ENCODE results near the gene FAAP20.
A peak's percentile ranks its signal among the peaks of the same experiment; 100 is the strongest.

The FAAP20 gene, protein sequence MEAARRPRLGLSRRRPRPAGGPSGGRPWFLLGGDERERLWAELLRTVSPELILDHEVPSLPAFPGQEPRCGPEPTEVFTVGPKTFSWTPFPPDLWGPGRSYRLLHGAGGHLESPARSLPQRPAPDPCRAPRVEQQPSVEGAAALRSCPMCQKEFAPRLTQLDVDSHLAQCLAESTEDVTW

GRCh38 chr1:2194319-2194897, at the start of gene FAAP20:
FAAP20 (minus strand) TSS chr1:2194772; CDS start chr1:2194749, 23 bp downstream.
- DNase-seq: no peak

DNA sequence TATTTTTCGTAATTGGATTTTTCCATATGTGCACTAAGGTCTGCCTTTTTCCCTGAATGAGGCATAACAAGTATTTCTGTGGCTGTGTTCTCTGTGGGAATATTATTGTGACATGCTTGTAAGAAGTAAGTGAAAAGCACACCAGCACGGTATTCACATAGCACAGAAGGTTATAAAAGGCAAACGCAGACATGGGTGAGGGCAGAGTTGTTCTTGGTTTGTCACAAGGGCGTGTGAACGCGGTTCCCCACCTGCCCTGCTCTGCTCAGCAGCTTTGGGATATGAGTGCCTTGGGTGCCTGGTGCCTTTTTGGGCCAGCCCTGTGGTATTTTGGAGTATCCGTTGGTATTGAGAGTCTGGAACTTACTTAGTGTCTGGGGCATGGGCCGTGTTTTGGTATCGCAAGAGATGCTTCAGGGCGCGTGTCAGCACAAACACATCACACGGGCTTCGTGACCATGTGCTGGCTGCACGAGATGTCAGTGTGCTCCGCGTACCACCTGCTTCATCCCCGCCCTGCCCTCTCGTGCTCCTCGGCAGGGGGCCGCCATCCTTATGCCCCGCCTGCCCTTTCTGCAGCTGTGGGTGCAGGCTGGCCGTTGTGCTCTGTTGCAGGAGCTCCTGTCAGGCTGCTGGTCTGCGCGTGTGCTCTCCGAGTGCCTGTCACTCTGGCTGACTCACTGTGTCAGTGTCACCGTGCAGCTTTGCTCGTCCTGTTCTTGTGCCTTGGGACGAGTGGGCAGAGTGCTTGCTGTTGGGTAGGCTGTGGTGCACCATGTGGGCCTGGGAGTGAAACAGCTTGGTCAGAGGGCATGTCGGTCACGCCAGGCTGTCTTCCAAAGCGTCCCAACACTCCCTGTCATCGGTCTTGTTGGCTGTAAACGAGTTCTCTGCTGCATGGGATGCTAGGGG, 48.5 kb upstream of the FAAP20 start:
- no peak for DNase-seq

DNA sequence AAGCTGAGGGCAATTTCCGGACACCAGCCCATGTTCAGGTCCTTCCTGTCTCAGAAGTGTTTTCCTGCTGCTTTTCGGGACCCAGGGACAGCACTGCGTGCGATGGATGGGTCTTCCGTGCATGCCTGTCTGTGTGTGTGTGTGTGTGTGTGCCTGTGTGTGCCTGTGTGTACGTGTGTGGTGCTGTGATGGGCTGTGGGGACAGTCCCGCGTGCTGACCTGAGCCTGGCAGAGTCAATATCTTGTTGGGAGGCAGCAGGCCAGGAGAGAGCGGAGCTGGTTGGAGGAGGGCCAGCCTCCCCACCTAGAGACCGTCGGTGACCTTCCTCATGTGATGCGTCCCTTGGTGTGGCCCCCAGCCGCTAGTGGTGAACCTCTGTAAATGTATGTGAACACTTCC, 47.2 kb upstream of the FAAP20 start:
- no peak for DNase-seq

DNA sequence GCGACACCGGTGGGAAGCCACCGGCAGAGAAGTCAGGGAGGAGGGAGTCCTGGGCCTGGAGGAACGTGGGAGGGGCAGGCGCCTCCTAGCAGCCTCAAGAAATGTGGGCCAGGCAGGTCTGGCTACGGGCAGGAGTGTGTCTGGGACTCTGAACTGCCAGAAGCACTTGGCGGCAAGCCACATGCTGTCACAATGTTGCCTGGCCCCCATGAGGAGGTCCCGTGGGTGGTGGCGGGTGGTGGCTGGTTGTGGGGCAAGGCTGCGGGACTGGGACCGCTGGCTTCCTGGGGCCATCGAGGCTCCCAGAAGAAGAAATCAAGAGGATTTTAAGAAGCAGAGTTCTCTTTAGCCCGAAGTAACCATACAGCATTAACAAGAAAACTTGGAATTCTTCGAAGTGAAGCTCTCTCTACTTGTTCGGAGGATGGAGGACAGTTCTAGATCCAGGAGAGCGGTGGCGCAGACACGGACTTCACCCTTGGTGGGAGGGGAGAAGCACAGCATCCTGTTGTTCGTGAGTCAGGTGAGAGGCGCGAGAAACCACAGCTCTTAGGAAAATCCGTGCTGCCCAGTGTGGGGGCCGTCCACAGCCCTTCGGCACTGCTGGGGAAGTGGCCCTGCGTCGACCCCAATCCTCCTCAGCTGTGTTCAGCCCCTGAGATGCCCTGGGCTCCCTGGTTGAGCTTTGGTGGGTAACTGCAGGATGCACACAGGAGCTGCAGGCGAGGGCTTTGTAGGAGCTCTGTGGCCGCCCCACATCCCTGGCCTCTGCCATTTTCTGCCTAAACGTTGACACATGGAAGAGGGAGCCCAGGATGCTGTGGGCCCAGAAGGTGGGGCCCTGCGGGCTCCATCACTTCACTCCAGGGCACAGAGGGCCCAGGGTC, 45.9 kb upstream of the FAAP20 start:
- DNase-seq: no peak

- no peak for DNase-seq
Observed at GRCh38 chr1:2239384-2239985, 44.9 kb upstream of the FAAP20 start.

DNA sequence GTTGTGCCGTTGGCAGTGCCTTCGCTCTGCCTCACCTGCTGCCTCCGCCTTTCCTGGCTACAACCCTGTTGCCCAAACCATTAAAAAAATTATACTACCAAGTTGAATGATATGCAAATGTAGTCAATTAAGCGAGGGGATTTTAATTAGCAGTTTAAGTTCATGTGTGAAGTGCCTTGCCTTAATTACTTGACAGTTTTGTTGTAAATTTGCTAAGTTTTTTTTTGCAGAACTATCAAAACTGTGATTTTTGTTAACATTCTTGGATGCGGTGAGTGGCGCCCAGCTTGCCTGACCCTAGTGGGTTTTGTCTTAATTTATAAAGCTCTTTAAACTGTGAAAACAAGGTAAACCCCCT, 44.4 kb upstream of the FAAP20 start:
- no peak for DNase-seq

GRCh38 chr1:2238361-2239012, 43.9 kb upstream of the FAAP20 start:
- DNase-seq: no peak

- DNase-seq: no peak
Observed at GRCh38 chr1:2237773-2238172, 43.2 kb upstream of the FAAP20 start.

GRCh38 chr1:2236695-2237677, 42.4 kb upstream of the FAAP20 start:
- DNase-seq: no peak

DNA sequence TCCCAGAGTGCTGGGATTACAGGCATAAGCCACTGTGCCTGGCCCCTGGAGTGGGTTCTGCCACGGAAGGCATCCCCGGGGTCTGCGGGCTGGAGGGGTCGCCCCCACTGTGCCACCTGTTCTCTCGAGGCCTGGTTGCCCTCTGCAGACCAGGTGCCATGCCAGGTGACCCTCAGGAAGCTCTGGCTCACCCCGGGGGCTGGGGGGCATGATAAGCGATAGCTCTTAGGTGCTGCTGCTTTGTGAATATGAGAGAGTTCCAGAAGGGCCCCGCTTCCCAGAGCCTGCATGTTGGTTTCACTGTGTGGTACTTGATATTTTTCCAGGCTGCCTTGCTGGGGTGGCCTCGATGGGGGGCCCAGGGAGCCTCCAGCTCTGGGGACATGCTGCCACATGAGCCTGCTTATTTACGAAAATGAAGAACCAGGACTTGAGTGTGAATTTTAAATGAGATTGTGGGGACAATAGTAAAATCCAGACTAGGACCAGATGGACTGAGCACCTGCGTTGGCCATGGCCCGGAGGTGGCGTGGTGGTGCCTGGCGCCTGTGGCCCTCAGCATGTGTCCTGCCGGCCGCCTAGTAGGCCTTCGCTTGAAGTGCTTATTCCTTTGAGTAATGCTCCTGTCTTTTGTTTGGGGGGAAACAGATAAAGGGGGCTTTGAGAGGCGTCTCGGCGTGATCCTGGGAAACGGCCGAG, 40.9 kb upstream of the FAAP20 start:
- no peak for DNase-seq

DNA sequence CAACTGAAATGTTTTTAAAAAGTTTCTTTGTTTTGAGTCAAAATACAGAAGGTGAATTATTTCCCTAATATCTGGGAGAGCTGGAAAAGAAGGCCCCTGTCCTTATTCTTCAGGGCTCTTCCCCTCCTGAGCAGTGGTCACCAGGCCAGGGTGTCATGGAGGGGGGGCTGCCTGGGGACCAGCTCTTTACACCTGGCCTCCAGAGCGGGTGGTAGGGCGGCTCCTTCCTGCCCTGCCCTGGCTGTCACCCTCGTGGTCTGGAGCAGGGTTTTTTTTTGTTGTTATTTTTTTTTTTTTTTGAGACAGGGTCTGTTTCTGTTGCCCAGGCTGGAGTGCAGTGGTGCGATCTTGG, 40.2 kb upstream of the FAAP20 start:
- no peak for DNase-seq

GRCh38 chr1:2233997-2234761, 39.6 kb upstream of the FAAP20 start:
- DNase-seq: peak in 1 of 2 experiments; percentile 7

GRCh38 chr1:2233468-2233867, 38.9 kb upstream of the FAAP20 start:
- DNase-seq: no peak

GRCh38 chr1:2232916-2233438, 38.4 kb upstream of the FAAP20 start:
- no peak for DNase-seq

DNA sequence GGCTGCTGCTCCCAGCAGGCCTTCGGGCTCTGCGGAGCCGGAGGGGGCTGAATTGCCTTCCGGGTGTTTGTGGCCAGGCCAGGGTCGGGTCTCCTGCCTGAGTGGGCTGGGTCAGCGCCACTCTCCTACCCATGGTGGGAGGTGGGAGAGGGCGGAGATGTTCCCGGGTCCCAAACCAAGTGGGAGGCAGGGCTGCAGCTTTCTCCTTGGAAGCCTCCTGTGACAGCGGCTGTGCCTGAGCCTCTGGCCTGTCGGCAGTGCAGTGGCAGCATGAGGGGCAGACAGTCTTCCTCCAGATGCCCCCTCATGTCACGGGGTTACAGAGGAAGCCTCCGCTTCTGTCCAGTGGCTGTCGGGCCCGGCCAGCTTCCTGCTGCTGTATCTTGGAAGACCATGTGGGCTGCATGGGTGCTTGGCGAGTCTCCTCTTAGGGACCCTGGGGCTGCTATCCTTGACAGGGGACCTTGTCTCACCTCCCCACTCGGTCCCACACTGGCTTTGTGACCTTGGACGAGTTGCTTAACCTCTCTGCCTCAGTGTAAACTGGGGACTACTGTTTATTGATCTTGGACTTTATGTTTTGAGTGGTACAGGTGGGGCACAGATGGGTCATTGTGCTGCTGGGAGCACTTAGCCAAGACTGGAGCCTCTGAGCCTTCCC, 37.8 kb upstream of the FAAP20 start:
- DNase-seq: no peak

- peak in 1 of 2 experiments; percentile 72 for DNase-seq
Observed at GRCh38 chr1:2231532-2232254, 37.1 kb upstream of the FAAP20 start.

- peak in 1 of 2 experiments; percentile 8 for DNase-seq
Observed at GRCh38 chr1:2230781-2231531, 36.4 kb upstream of the FAAP20 start.
